GM20000 (cell line): ENCODE measurements around the gene AOPEP.

Source experiments
- DNase-seq: peaks from one replicate; pipeline ENCODE4 v3.0.0; 2012; ENCODE audit warnings: low spot score
- CTCF ChIP-seq: IDR thresholded peaks from 2 replicates; pipeline ENCODE4 v1.5.1; 2012; ENCODE audit warnings: mild to moderate bottlenecking, control low read depth; ENCODE audit errors: extremely low read depth, missing control alignments

AOPEP gene

GRCh38 chr9:95078939-95079338 lies 352.4 kb downstream of the AOPEP start:
- TF ChIP-seq CTCF, result no peak
- DNase-seq, result no peak

GRCh38 chr9:95079461-95079860 lies 353.0 kb downstream of the AOPEP start:
- TF ChIP-seq CTCF, result no peak
- DNase-seq, result no peak

- DNase-seq, result no peak
- TF ChIP-seq CTCF, result no peak
Measured at GRCh38 chr9:95080961-95081647, 354.6 kb downstream of the AOPEP start.

- no peak for DNase-seq
- no peak for TF ChIP-seq CTCF
Measured at GRCh38 chr9:95081998-95082397, 355.5 kb downstream of the AOPEP start.

- TF ChIP-seq CTCF, result no peak
Measured at GRCh38 chr9:95082401-95083084, 356.0 kb downstream of the AOPEP start.

GRCh38 chr9:95083086-95083768 lies 356.7 kb downstream of the AOPEP start:
- no peak for DNase-seq
- TF ChIP-seq CTCF, result no peak

More at GRCh38 chr9:95082401-95083084, 356.0 kb downstream of the AOPEP start:
- DNase-seq, result no peak
